Measurements from ENCODE around the gene INTS3. TPM values are rescaled to one million over a fixed set of nuclear protein-coding genes. Genes with fewer than 3 reads are reported as not detected.

The INTS3 gene
- total RNA-seq, 1 donor from 2014 or later = 29.8 TPM

GRCh38 chr1:153793261-153793972 is 65.6 kb downstream of the INTS3 start:
- DNase-seq (ENCODE audit: low spot score in 2 of 2) (no peak), FAIRE-seq (no peak)

GRCh38 chr1:153793973-153794615 is 66.2 kb downstream of the INTS3 start:
- no peak for DNase-seq (ENCODE audit: low spot score in 2 of 2)
- FAIRE-seq = no peak

GRCh38 chr1:153794624-153795329 is 66.9 kb downstream of the INTS3 start:
- FAIRE-seq (no peak), DNase-seq (ENCODE audit: low spot score in 2 of 2) (no peak)

GRCh38 chr1:153795330-153795837 is 67.5 kb downstream of the INTS3 start:
- FAIRE-seq (no peak), DNase-seq (ENCODE audit: low spot score in 2 of 2) (no peak)

- DNase-seq (ENCODE audit: low spot score in 2 of 2) (no peak), FAIRE-seq (no peak)
These were observed 68.3 kb downstream of the INTS3 start for GRCh38 chr1:153795934-153796785.

GRCh38 chr1:153796786-153797659 is 69.2 kb downstream of the INTS3 start:
- FAIRE-seq (no peak), DNase-seq (ENCODE audit: low spot score in 2 of 2) (peak; percentile 79 to 87)

GRCh38 chr1:153798468-153798780 is 70.6 kb downstream of the INTS3 start:
- DNase-seq (ENCODE audit: low spot score in 2 of 2) (no peak), FAIRE-seq (no peak)

- FAIRE-seq (no peak), DNase-seq (ENCODE audit: low spot score in 2 of 2) (no peak)
These were observed 71.2 kb downstream of the INTS3 start for GRCh38 chr1:153799016-153799415.

GRCh38 chr1:153799566-153800465 is 72.0 kb downstream of the INTS3 start:
- DNase-seq (ENCODE audit: low spot score in 2 of 2) (no peak), FAIRE-seq (no peak)

GRCh38 chr1:153800516-153800915 is 72.7 kb downstream of the INTS3 start:
- FAIRE-seq (no peak), DNase-seq (ENCODE audit: low spot score in 2 of 2) (no peak)

GRCh38 chr1:153801028-153801625 is 73.3 kb downstream of the INTS3 start:
- DNase-seq (ENCODE audit: low spot score in 2 of 2) (no peak), FAIRE-seq (no peak)

GRCh38 chr1:153801786-153802697 is 74.2 kb downstream of the INTS3 start:
- no peak for DNase-seq (ENCODE audit: low spot score in 2 of 2)
- no peak for FAIRE-seq

- FAIRE-seq (no peak), DNase-seq (ENCODE audit: low spot score in 2 of 2) (no peak)
These were observed 75.7 kb downstream of the INTS3 start for GRCh38 chr1:153803470-153804056.

GRCh38 chr1:153804112-153804511 is 76.3 kb downstream of the INTS3 start:
- FAIRE-seq (no peak), DNase-seq (ENCODE audit: low spot score in 2 of 2) (no peak)

GRCh38 chr1:153805042-153805745 is 77.3 kb downstream of the INTS3 start:
- FAIRE-seq = no peak
- DNase-seq (ENCODE audit: low spot score in 2 of 2) = peak in 1 of 2 donors; percentile 52
